Measurements from ENCODE around the gene SAMD11. TPM values are rescaled to one million over a fixed set of nuclear protein-coding genes. Genes with fewer than 3 reads are reported as not detected.

SAMD11 gene
- total and polyA plus RNA-seq, 2 of the 8 experiments (the other 6 are each of a cell fraction or from before 2014, with no cell fraction given) = 0.18 to 0.30 TPM

DNA sequence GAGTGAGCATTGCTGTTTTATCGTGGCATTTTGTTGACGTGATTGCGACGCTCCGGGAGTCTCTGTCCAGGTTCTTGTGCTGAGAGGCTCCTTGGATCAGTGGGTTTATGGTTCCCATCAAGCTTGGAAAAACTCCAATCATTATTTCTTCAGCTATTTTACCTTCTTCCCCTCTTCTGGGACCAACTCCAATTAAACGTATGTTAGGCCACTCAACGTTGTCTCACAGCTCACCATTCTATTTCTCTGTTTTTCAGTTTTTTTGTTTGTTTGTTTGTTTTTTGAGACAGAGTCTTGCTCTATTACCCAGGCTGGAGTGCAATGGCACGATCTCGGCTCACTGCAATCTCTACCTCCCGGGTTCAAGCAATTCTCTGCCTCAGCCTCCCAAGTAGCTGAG, 68.2 kb downstream of the SAMD11 start:
- Histone ChIP-seq H2AK5ac (ENCODE audit: low read depth, low read length) (no peak overlapping the region), H3K36me3 (ENCODE audit: control insufficient read depth in 2 of 4, insufficient read depth in 4 of 4, low read length in 3 of 4) (no peaks in the 10 kb centered on the region), H3K79me2 (ENCODE audit: control insufficient read depth in 1 of 2, insufficient read depth in 2 of 2, low read length in 2 of 2) (no peaks in the 10 kb centered on the region), H3K27me3 (replicated peaks in 1 of 4; ENCODE audit: control insufficient read depth in 3 of 4, extremely low read depth in 1 of 4, insufficient read depth in 3 of 4, low read length in 3 of 4) (peaks cover 4 to 41% (median 30%) of the 10 kb centered on the region in 4 experiments), H3K4me2 (ENCODE audit: insufficient read depth in 1 of 2, low read depth in 2 of 2, low read length in 2 of 2) (no peak overlapping the region), H2BK120ac (replicated peaks; ENCODE audit: low read depth, low read length) (no peak overlapping the region), H3K23ac (ENCODE audit: insufficient read length) (no peak overlapping the region), H3K4ac (replicated peaks; ENCODE audit: insufficient read length, low read depth, low read length) (no peak overlapping the region), H2BK5ac (ENCODE audit: low read depth, low read length) (no peak overlapping the region), H3K14ac (ENCODE audit: insufficient read length) (no peak overlapping the region), H2AFZ (ENCODE audit: low read length) (no peak overlapping the region), H3K56ac (replicated peaks; ENCODE audit: insufficient read length, low read depth, low read length) (no peak overlapping the region), H3K18ac (ENCODE audit: extremely low read depth, low read length) (no peak overlapping the region), H4K8ac (ENCODE audit: extremely low read depth, insufficient read depth, low read length) (no peak overlapping the region), H4K20me1 (replicated peaks in 1 of 2; ENCODE audit: control insufficient read depth in 1 of 2, insufficient read depth in 2 of 2, low read length in 2 of 2) (peaks cover 0 to 3% of the 10 kb centered on the region in 2 experiments), H3K27ac (ENCODE audit: low read depth, low read length) (no peak overlapping the region), H3K9me3 (ENCODE audit: insufficient read depth in 2 of 2, low read depth in 1 of 2, low read length in 1 of 2) (no peaks in the 10 kb centered on the region), H2BK20ac (ENCODE audit: low read length) (no peak overlapping the region), H2BK12ac (ENCODE audit: low read depth, low read length) (no peak overlapping the region), H3K23me2 (ENCODE audit: low read depth, low read length) (peaks cover 4% of the 10 kb centered on the region; the same call in 1 of the 2 replicates), H4K91ac (replicated peaks; ENCODE audit: insufficient read length, low read length) (no peak overlapping the region), H4K5ac (ENCODE audit: insufficient read length, low read depth, low read length) (no peak overlapping the region), H3K79me1 (ENCODE audit: low read depth, low read length) (no peaks in the 10 kb centered on the region), H3K4me3 (ENCODE audit: extremely low read depth in 1 of 4, insufficient read depth in 2 of 4, low read depth in 3 of 4, low read length in 4 of 4) (no peak overlapping the region), H2BK15ac (ENCODE audit: low read length) (no peak overlapping the region), H3K4me1 (replicated peaks in 1 of 4; ENCODE audit: control insufficient read depth in 3 of 4, insufficient read depth in 4 of 4, low read length in 3 of 4) (no peaks in the 10 kb centered on the region), H3K9ac (replicated peaks in 1 of 4; ENCODE audit: extremely low read depth in 1 of 4, low read depth in 3 of 4, low read length in 3 of 4) (no peak overlapping the region)
- ChIA-PET POLR2A (ENCODE audit: partially characterized antibody) (no interaction called here), CTCF (ENCODE audit: partially characterized antibody) (interaction anchor here (1.0 to 7.7 kb wide), 3 partner anchors 10 to 72 kb away, joined by 4 to 86 read pairs (median 5); partner anchors contain the start of gene PERM1)
- DNase-seq (ENCODE audit: low read depth in 1 of 2, low spot score in 2 of 2) (no peak), FAIRE-seq (no peak)
- 96% methylated on average over 10 of the region's 10 CpGs; no CpG with 5 or more reads in 1 of the 2 experiments for WGBS, 2 experiments (ENCODE audit: extremely low coverage in 1 of 2, insufficient coverage in 1 of 2, insufficient read length in 1 of 2, insufficient replicate concordance in 2 of 2, low coverage in 1 of 2, low lambda C conversion rate in 2 of 2, missing lambda C conversion rate in 1 of 2)
- TF ChIP-seq RBBP5 (IDR thresholded peaks at IDR 0.05; ENCODE audit: borderline replicate concordance, low read depth, low read length) (no peak), POU5F1 (IDR thresholded peaks at IDR 0.05; ENCODE audit: low read depth, low read length) (no peak), SIN3A (conservative IDR thresholded peaks at IDR 0.05 in 1 of 2, IDR thresholded peaks at IDR 0.05 in 1 of 2; ENCODE audit: low read depth in 1 of 2, low read length in 2 of 2) (no peak), RNF2 (IDR thresholded peaks at IDR 0.05; ENCODE audit: borderline replicate concordance, low read depth, low read length, missing control alignments, poor library complexity, severe bottlenecking) (no peak), JUND (IDR thresholded peaks at IDR 0.05; ENCODE audit: low read length) (no peak), ZNF274 (IDR thresholded peaks at IDR 0.05; ENCODE audit: borderline replicate concordance, extremely low read depth, low read length) (no peak), POLR2AphosphoS5 (IDR thresholded peaks at IDR 0.05; ENCODE audit: low read depth, low read length) (no peak), MAFK (IDR thresholded peaks at IDR 0.05; ENCODE audit: low read depth, low read length) (no peak), NRF1 (IDR thresholded peaks at IDR 0.05; ENCODE audit: low read depth, low read length) (no peak), TAF7 (optimal IDR thresholded peaks at IDR 0.05; ENCODE audit: borderline replicate concordance, low read depth, low read length) (no peak), SP2 (IDR thresholded peaks at IDR 0.05; ENCODE audit: low read length) (no peak), SP4 (IDR thresholded peaks at IDR 0.05; ENCODE audit: low read length) (no peak), EGR1 (IDR thresholded peaks at IDR 0.05; ENCODE audit: borderline replicate concordance, low read depth, low read length) (no peak)
- TF ChIP-seq, protein P1, sequence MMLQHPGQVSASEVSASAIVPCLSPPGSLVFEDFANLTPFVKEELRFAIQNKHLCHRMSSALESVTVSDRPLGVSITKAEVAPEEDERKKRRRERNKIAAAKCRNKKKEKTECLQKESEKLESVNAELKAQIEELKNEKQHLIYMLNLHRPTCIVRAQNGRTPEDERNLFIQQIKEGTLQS (IDR thresholded peaks at IDR 0.05; ENCODE audit: insufficient read depth, low read depth, low read length) = no peak
